Activated T-helper 2 cell treated with anti-CD3 and anti-CD28 coated beads, Interferon-gamma antibody, Interleukin-2, Interleukin-4, amounts not matched to agents 10 μg/mL and 5 μg/mL and 100 μg/mL, durations not matched to agents 14 hours and 24 hours and 36 hours (primary cell): ENCODE results near the gene RNASE7. TPM values are rescaled to one million over a fixed set of nuclear protein-coding genes. Genes with fewer than 3 reads are reported as not detected.

ENCODE experiments used
- DNase-seq: peaks from one replicate; pipeline ENCODE4 v3.0.0; 2021; ENCODE audit warnings: low spot score
- H3K27ac Mint-ChIP-seq: one replicate; pipeline ENCODE4 v1.8.0; 2021; ENCODE audit warnings: mixed read lengths
- H3K27me3 Mint-ChIP-seq: one replicate; pipeline ENCODE4 v1.8.0; 2021; ENCODE audit warnings: low read depth, mixed read lengths
- H3K36me3 Mint-ChIP-seq: one replicate; pipeline ENCODE4 v1.8.0; 2021; ENCODE audit warnings: low read depth, mixed read lengths
- H3K4me1 Mint-ChIP-seq: one replicate; pipeline ENCODE4 v1.8.0; 2021; ENCODE audit warnings: low read depth, mixed read lengths
- H3K4me3 Mint-ChIP-seq: one replicate; pipeline ENCODE4 v1.8.0; 2021; ENCODE audit warnings: low read depth, mild to moderate bottlenecking, moderate library complexity, mixed read lengths
- H3K9me3 Mint-ChIP-seq: one replicate; pipeline ENCODE4 v1.8.0; 2021; ENCODE audit warnings: mixed read lengths
- intact Hi-C: fragments of 100-400 bp; cut with micrococcal nuclease; formaldehyde crosslinking; loops from one replicate; pipeline ENCODE4 v1.15.1; 2023
- total RNA-seq: library from RNA; stranded (reverse); gene quantifications from 2 replicates; pipeline ENCODE4 v1.2.3, GENCODE V29; 2022

Gene RNASE7
- total RNA-seq, 1 donor from 2014 or later: not detected

DNA sequence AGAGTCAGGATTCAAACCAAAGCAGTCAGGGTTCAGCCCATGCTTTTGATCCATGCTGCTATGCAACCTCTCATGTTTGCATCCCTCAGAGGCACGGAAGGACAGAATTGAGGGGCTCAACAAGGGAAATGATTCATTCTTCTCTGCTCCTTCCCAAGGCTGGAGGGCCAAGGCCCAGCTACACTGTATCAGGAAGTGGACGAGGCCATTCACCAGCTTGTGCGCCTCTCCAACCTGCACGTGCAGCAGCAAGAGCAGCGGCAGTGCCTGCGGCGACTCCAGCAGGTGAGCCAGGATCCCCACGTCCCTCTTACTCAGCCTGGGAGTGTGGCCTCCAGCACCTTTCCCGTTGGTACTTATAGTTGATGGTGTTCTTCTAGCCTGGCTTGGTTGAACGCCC lies 36.6 kb downstream of the RNASE7 start:
- no peak for DNase-seq
- H3K27ac Mint-ChIP-seq: no peak overlapping the region
- H3K4me1 Mint-ChIP-seq: no peaks in the 10 kb centered on the region
- intact Hi-C loops: no loop called here
- peaks cover 7% of the 10 kb centered on the region for H3K27me3 Mint-ChIP-seq
- no peaks in the 10 kb centered on the region for H3K9me3 Mint-ChIP-seq
- H3K36me3 Mint-ChIP-seq: no peaks in the 10 kb centered on the region
- no peak overlapping the region for H3K4me3 Mint-ChIP-seq

DNA sequence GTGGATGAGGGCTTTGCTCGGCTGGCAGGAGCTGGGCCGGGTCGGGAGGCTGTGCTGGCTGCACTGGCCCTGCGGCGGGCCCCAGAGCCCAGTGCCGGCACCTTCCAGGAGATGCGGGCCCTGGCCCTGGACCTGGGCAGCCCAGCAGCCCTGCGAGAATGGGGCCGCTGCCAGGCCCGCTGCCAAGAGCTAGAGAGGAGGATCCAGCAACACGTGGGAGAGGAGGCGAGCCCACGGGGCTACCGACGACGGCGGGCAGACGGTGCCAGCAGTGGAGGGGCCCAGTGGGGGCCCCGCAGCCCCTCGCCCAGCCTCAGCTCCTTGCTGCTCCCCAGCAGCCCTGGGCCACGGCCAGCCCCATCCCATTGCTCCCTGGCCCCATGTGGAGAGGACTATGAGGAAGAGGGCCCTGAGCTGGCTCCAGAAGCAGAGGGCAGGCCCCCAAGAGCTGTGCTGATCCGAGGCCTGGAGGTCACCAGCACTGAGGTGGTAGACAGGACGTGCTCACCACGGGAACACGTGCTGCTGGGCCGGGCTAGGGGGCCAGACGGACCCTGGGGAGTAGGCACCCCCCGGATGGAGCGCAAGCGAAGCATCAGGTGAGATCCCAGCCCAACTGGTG lies 39.5 kb downstream of the RNASE7 start:
- H3K9me3 Mint-ChIP-seq: no peaks in the 10 kb centered on the region
- H3K4me3 Mint-ChIP-seq: no peak overlapping the region
- no peaks in the 10 kb centered on the region for H3K36me3 Mint-ChIP-seq
- H3K27ac Mint-ChIP-seq: no peak overlapping the region
- peaks cover 3% of the 10 kb centered on the region for H3K4me1 Mint-ChIP-seq
- H3K27me3 Mint-ChIP-seq: peaks cover 4% of the 10 kb centered on the region
- DNase-seq: no peak
- intact Hi-C loops: no loop called here

DNA sequence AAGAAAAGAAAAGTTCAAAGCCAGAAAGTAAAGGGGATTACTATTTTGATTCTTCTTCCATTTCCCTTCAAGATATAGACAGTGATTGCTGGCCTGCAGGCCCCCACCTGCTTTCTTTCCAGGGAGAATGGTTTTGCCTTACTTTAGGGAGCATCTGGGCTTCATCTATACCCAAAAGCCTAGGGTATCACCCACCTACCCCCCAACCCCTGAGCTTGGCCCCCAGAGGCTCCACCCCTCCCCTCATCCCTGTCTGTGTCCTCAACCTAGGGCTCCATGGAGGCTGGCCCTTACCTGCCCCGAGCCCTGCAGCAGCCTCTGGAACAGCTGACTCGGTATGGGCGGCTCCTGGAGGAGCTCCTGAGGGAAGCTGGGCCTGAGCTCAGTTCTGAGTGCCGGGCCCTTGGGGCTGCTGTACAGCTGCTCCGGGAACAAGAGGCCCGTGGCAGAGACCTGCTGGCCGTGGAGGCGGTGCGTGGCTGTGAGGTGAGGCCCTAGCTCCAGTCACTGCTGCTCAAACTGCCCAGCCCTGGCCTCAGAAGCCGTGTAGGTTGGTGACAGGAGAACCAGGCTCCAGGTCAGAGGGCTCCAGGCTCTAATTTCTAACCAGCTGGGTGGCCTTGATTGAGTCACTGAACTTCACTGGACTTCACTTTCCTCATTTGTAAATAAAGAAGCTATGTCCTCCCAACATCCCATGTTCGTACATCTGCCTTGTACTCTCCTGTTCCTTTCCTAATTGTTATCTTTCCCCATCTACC lies 41.6 kb downstream of the RNASE7 start:
- Mint-ChIP-seq H3K4me1 (peaks cover 9% of the 10 kb centered on the region), H3K36me3 (no peaks in the 10 kb centered on the region), H3K9me3 (no peaks in the 10 kb centered on the region), H3K4me3 (no peak overlapping the region), H3K27me3 (peaks cover 4% of the 10 kb centered on the region), H3K27ac (no peak overlapping the region)
- intact Hi-C loops: no loop called here
- no peak for DNase-seq

DNA sequence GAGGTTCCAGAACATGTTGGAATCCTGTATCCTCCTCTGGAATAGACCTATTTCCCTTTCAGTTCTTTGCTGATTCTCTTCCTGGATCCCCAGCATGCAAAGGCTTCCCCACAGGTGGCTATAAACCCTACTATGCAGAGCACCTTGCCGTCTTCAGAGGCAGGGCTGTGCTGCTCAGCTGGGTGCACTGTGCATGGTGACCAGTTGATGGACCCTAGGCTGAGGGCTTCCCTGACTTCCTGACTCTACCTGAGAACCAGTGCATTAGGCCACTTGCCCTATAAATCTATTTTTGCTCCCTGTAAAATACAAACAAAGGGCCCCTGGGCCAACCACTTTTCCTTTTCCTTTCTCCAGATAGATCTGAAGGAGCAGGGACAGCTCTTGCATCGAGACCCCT lies 42.2 kb downstream of the RNASE7 start:
- Mint-ChIP-seq H3K4me3 (no peak overlapping the region), H3K9me3 (no peaks in the 10 kb centered on the region), H3K27me3 (no peaks in the 10 kb centered on the region), H3K36me3 (no peaks in the 10 kb centered on the region), H3K27ac (no peak overlapping the region), H3K4me1 (peaks cover 10% of the 10 kb centered on the region)
- no peak for DNase-seq
- intact Hi-C loops: no loop called here

DNA sequence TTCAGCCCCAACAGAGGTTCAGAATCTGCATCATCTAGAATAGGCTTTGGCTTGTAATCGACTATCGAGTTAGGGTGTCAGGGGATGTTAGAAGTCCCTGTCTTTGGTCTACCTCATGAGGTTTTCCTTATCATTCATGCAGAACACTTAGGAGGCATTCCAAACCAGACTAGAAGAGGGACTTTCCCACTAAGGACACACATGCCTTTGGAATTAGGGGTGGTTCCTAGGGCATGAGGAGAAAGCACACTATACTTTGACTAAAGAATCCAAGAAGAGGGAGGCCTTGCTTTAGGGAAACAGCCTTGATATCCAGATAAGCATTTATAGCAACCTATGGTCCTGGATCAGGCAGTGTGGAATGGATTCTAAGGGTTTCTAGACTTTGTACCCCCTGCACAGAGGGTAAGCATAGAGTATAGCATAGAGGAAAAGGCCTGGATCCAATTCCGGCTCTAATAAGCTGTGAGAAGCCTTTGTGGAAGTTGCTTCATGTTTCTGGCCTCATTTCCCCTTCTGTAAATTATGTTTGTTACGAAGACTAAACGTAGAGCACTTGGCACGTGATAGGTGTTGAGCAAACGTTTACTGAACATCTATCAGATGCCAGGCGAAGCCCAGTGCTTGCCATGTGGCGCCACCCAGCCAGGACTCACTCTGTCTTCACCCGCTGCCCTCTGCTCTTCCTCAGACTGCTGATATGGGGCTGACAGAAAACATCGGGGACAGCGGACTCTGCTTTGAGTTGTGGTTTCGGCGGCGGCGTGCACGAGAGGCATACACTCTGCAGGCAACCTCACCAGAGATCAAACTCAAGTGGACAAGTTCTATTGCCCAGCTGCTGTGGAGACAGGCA lies 43.1 kb downstream of the RNASE7 start:
- H3K9me3 Mint-ChIP-seq: no peaks in the 10 kb centered on the region
- H3K27me3 Mint-ChIP-seq: no peaks in the 10 kb centered on the region
- no peak overlapping the region for H3K27ac Mint-ChIP-seq
- no peaks in the 10 kb centered on the region for H3K36me3 Mint-ChIP-seq
- peaks cover 10% of the 10 kb centered on the region for H3K4me1 Mint-ChIP-seq
- intact Hi-C loops: no loop called here
- DNase-seq: no peak
- no peak overlapping the region for H3K4me3 Mint-ChIP-seq

DNA sequence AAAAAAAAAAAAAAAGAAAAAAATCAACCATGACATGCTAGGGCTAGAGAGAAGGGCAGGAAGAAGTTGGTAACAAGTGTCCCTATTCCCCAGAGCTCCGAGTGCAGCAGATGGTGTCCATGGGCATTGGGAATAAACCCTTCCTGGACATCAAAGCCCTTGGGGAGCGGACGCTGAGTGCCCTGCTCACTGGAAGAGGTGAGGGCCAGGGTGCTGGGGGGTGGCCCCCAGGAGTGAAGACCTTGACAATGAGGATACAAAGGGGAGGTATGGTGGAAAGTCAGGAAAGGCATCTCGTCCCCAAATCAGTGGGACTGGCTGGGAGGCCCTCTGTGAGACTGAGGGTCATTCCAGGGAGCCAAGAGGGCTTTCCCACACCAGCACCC lies 44.7 kb downstream of the RNASE7 start:
- peaks cover 5% of the 10 kb centered on the region for H3K36me3 Mint-ChIP-seq
- no peak for DNase-seq
- no peak overlapping the region for H3K4me3 Mint-ChIP-seq
- H3K27me3 Mint-ChIP-seq: no peaks in the 10 kb centered on the region
- no peaks in the 10 kb centered on the region for H3K9me3 Mint-ChIP-seq
- intact Hi-C loops: loop anchor here (1.0 kb wide), 1 partner anchor 16 kb away; no protein-coding TSS in a partner anchor
- H3K4me1 Mint-ChIP-seq: peaks cover 10% of the 10 kb centered on the region
- H3K27ac Mint-ChIP-seq: no peak overlapping the region

DNA sequence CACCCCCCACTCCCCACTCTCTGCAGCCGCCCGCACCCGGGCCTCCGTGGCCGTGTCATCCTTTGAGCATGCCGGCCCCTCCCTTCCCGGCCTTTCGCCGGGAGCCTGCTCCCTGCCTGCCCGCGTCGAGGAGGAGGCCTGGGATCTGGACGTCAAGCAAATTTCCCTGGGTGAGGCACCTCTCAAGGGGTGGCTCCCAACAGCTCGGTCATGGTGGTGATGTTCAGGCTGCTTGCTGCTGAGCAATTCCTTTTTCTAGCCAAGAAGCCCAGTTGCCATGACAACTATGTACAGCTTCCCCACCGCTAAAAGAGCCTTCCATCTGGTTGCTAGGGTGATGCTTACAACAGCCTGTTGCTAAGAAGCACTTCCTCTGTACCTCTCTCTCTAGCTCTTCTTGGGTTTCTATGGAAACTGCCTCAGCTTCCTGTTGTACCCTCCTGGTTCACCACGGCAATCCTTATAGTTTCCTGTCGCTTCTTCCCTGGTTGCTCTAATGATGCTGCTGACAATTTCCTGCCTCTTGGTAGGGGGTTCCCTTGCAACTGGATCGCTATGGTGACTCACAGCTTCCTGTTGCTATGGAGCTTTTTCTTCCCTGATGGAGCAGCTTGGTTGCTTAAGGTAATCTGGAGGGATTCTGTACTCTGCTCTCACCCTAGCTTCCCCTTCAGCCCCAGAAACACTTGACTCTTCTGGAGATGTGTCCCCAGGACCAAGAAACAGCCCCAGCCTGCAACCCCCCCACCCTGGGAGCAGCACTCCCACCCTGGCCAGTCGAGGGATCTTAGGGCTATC lies 45.3 kb downstream of the RNASE7 start:
- intact Hi-C loops: loop anchor here (1.0 kb wide), 1 partner anchor 16 kb away; no protein-coding TSS in a partner anchor
- no peak overlapping the region for H3K4me3 Mint-ChIP-seq
- H3K27ac Mint-ChIP-seq: no peak overlapping the region
- H3K9me3 Mint-ChIP-seq: no peaks in the 10 kb centered on the region
- H3K4me1 Mint-ChIP-seq: peaks cover 10% of the 10 kb centered on the region
- H3K36me3 Mint-ChIP-seq: peaks cover 7% of the 10 kb centered on the region
- H3K27me3 Mint-ChIP-seq: no peaks in the 10 kb centered on the region
- DNase-seq: peak; percentile 71

DNA sequence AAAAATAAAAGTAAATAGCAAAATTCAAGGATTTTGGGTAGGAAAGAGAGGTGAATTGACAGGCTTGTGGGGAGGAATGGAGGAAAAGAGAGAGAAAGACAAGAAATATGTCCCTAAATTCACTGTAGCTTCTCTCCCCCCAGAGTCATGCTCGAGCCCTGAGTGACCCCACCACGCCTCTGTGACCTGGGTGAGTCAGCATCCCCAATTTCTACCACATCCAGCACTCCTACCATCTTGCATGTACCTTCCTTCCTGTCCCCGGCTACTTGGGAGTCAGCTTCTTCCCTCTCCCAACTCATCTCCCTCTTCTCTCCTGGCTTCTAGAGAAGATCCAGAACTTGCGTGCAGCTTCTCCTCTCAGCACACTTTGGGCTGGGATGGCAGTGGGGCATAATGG lies 46.5 kb downstream of the RNASE7 start:
- peaks cover 8% of the 10 kb centered on the region for H3K36me3 Mint-ChIP-seq
- intact Hi-C loops: no loop called here
- peak overlapping the region; percentile 40 for H3K27ac Mint-ChIP-seq
- H3K9me3 Mint-ChIP-seq: no peaks in the 10 kb centered on the region
- H3K4me1 Mint-ChIP-seq: peaks cover 13% of the 10 kb centered on the region
- no peak for DNase-seq
- H3K4me3 Mint-ChIP-seq: no peak overlapping the region
- peaks cover 5% of the 10 kb centered on the region for H3K27me3 Mint-ChIP-seq

DNA sequence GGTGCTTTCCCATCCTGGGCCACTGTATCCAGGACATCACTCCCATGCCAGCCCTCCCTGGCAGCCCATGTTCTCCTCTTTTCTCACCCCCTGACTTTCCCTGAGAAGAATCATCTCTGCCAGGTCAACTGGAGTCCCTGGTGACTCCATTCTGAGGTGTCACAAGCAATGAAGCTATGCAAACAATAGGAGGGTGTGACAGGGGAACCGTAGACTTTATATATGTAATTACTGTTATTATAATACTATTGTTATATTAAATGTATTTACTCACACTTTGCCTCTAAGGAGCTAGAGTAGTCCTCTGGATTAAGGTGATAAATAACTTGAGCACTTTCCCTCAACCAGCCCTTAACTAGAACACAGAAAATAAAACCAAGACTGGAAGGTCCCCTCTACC lies 47.1 kb downstream of the RNASE7 start:
- peaks cover 5% of the 10 kb centered on the region for H3K27me3 Mint-ChIP-seq
- H3K4me3 Mint-ChIP-seq: no peak overlapping the region
- H3K9me3 Mint-ChIP-seq: no peaks in the 10 kb centered on the region
- intact Hi-C loops: no loop called here
- H3K27ac Mint-ChIP-seq: no peak overlapping the region
- peaks cover 13% of the 10 kb centered on the region for H3K4me1 Mint-ChIP-seq
- DNase-seq: no peak
- H3K36me3 Mint-ChIP-seq: peaks cover 8% of the 10 kb centered on the region

DNA sequence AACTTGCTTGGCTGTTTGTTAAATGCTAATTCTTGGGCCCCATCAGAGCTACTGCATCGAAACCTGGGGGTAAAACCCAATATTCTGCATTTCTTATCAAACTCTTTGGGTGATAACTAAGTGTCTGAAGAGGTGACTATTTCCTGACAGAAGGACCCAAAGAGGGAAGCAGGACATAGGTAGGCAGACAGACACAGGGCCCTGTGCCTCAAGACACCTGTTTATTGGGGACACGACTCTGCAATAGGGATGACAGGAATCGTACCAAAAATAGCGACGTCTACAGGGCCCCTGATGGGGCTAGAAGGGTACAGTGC lies 47.7 kb downstream of the RNASE7 start:
- DNase-seq: no peak
- Mint-ChIP-seq H3K36me3 (peaks cover 8% of the 10 kb centered on the region), H3K4me1 (peaks cover 13% of the 10 kb centered on the region), H3K27me3 (peaks cover 5% of the 10 kb centered on the region), H3K9me3 (no peaks in the 10 kb centered on the region), H3K4me3 (no peak overlapping the region), H3K27ac (no peak overlapping the region)
- intact Hi-C loops: no loop called here

DNA sequence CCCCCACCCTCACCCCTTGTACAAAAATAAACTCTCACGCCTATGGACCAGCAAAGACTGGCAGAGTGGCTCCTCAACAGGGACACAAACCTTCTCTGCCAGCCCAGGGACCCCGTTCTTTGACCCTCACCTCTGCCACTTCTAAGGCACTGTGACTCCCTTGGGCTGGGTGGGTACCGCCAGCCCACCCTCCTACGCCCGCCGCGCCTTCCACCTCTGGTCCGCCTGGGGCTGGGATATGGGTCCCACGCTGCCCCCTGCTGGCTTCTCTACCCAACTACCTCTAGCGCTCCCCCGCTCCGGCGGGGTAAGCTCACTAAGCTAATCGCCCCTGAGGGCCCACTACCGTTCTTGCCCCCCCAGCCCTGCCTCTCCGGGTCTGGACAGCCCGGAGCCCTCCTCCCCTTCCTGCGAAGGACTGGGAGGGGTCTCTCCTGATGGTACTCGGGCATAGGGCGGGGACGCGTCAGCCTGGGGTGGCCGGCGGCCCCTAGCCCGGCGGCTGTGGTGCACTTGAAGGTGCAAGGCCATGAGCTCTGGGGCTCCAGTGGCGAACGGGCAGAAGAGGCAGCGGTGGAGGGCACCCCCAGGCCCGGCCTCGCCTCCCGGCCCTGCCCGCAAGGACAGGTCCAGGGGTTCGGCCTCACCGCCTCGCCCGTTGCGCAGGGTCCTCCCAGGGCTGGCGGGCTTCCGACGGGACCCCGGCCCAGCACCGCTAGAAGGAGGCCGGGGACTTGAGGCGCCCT lies 48.2 kb downstream of the RNASE7 start:
- Mint-ChIP-seq H3K36me3 (peaks cover 8% of the 10 kb centered on the region), H3K9me3 (no peaks in the 10 kb centered on the region), H3K4me1 (peaks cover 13% of the 10 kb centered on the region), H3K4me3 (no peak overlapping the region), H3K27ac (no peak overlapping the region), H3K27me3 (peaks cover 6% of the 10 kb centered on the region)
- intact Hi-C loops: no loop called here
- no peak for DNase-seq
